HUES48 (cell line): ENCODE measurements around the gene STAMBPL1.

Experiments
- H3K27ac ChIP-seq: one replicate; pipeline ENCODE4 v1.7.0; 2013; ENCODE audit warnings: low read depth, low read length, inconsistent platforms
- H3K27me3 ChIP-seq: 2 replicates; pipeline ENCODE4 v1.6.1; 2013; ENCODE audit warnings: mild to moderate bottlenecking, low read length; ENCODE audit not compliant: control insufficient read depth, insufficient read depth
- H3K36me3 ChIP-seq: 2 replicates; pipeline ENCODE4 v1.6.1; 2013; ENCODE audit warnings: low read length; ENCODE audit not compliant: control insufficient read depth, insufficient read depth
- H3K4me1 ChIP-seq: 2 replicates; pipeline ENCODE4 v1.6.1; 2013; ENCODE audit warnings: mild to moderate bottlenecking, low read length; ENCODE audit not compliant: control insufficient read depth, insufficient read depth
- H3K4me3 ChIP-seq: 2 replicates; pipeline ENCODE4 v1.5.1; 2013; ENCODE audit warnings: mild to moderate bottlenecking, low read depth, low read length
- H3K9ac ChIP-seq: 2 replicates; pipeline ENCODE4 v1.6.1; 2013; ENCODE audit warnings: mild to moderate bottlenecking, low read depth, low read length, moderate library complexity
- H3K9me3 ChIP-seq: 2 replicates; pipeline ENCODE4 v1.6.1; 2013; ENCODE audit warnings: low read length; ENCODE audit not compliant: control insufficient read depth, insufficient read depth

The STAMBPL1 gene

DNA sequence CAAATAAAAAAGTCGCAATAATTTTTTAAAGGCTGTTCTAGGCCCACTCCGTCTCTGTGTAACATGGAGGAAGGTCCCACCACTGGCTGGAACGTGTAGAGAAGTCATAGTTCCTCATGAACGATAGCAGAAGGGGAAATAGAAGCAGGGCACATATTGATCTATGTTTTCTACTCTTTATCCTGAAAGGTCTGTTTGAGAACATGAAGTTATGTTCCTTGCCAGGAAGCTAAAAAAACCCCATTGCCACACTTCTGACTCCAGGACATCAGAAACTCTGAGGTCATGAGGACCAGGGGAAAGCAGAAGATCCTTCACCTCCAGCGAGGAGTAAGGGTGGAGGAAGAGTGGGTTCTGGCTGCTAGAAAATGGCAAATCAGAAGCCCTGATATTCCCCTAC is 39.2 kb upstream of the STAMBPL1 start:
- H3K27ac ChIP-seq: no peak overlapping the region
- no peak overlapping the region for H3K9ac ChIP-seq

DNA sequence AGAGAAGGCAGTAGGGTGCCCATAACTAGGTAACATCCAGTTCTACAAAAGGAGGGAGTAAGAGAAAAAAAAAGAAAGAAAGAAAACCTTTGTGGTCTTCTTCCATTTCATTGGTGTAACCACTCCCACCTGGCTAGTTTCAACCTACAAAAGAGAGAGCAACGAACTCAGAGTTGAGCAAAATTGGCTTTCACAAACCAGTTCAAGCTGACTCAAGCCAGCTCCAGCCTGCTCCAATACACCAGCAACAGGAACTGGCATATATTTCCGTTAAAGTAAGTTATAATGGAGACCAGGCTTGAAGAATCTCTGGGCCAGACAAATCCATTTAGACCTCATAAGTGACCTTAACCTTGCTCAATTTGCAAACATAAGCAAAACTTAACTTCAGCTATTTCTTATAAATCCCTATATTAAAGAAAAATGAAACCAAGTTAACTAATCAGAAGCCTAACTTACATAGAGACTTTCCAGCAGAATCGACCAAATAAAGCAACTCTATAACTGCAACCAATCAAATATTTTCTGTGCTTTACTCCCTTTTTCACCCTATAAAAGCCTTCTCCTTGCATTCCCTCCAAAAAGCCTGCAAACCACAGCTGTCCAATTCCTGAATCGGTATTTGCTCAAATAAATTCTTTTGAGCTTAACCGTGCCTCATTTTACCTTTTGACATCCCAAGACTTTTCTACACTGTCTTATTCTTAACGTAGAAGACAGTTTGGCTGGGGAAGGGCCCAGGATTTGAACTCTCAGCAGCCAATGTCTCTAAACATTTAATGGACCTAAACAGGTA is 38.5 kb upstream of the STAMBPL1 start:
- Histone ChIP-seq H3K4me3 (no peak overlapping the region), H3K9ac (no peak overlapping the region), H3K9me3 (no peaks in the 10 kb centered on the region), H3K27ac (no peak overlapping the region), H3K4me1 (peaks cover 6% of the 10 kb centered on the region), H3K36me3 (no peaks in the 10 kb centered on the region), H3K27me3 (no peaks in the 10 kb centered on the region)

More for the DNA sequence above, 39.2 kb upstream of the STAMBPL1 start:
- Histone ChIP-seq H3K4me1 (no peaks in the 10 kb centered on the region), H3K9me3 (no peaks in the 10 kb centered on the region), H3K36me3 (no peaks in the 10 kb centered on the region), H3K27me3 (no peaks in the 10 kb centered on the region), H3K4me3 (no peak overlapping the region)

DNA sequence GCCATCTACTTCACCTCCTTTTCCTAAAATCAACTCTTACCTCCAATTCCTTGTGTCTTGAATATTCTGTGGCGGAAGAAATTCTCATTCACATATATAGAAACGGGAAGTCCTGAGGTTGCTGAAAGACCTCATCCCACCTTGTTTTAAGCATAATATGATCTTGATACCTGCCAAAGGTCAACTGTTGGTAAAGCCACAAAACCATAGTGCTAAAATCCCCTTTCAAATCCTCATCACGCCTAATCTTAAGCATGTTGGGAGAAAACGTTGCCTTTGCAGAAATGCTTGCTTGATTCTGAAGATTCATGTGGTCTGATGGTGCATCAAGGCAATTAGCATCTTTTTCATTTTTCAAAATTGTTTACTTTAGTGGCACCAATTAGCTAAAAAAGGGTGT is 36.9 kb upstream of the STAMBPL1 start:
- H3K36me3 ChIP-seq: no peaks in the 10 kb centered on the region
- H3K4me1 ChIP-seq: peaks cover 11% of the 10 kb centered on the region
- H3K4me3 ChIP-seq: no peak overlapping the region
- no peaks in the 10 kb centered on the region for H3K9me3 ChIP-seq
- H3K9ac ChIP-seq: no peak overlapping the region
- no peaks in the 10 kb centered on the region for H3K27me3 ChIP-seq
- H3K27ac ChIP-seq: no peak overlapping the region

DNA sequence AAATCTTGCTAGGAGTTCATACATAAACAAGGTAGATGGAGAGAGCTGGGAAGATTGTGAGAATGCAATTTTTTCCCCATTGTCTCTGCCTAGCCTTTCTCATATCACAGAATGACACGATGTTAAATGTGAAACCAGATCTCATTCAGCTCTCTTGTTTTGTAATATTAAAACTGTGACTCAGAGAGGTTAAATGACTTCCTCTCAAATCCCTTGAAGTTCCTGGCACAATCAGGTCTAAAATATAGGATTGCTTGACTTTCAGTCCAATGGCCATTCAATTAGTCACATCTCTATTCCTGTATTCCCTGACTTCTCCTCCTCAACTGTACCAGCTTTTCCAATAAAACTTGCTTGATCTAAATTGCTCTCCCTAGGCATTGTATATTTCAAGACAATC is 31.5 kb upstream of the STAMBPL1 start:
- Histone ChIP-seq H3K9ac (no peak overlapping the region), H3K27ac (no peak overlapping the region), H3K4me1 (peaks cover 26% of the 10 kb centered on the region), H3K9me3 (no peaks in the 10 kb centered on the region), H3K4me3 (no peak overlapping the region), H3K27me3 (no peaks in the 10 kb centered on the region), H3K36me3 (no peaks in the 10 kb centered on the region)

DNA sequence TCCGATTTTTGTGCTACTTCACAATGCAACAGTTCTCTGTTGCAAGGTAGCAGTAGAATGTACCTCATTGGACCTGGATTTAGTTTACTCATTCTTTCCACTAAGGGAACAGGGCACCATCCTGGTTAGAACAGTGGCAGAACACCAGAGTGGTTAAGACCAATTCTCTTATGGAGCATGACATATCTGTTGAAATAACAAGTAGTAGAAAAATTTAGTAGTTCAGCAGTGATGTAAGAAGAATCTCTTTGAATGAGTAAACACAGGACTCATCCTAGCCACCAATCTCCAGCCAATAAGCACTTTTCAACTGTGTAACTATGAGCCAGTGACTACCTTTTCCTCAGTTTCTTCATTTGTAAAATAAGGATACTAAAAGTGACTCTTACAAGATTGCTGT is 30.8 kb upstream of the STAMBPL1 start:
- no peaks in the 10 kb centered on the region for H3K27me3 ChIP-seq
- no peak overlapping the region for H3K9ac ChIP-seq
- peaks cover 30% of the 10 kb centered on the region for H3K4me1 ChIP-seq
- H3K9me3 ChIP-seq: no peaks in the 10 kb centered on the region
- no peak overlapping the region for H3K27ac ChIP-seq
- no peaks in the 10 kb centered on the region for H3K36me3 ChIP-seq
- H3K4me3 ChIP-seq: no peak overlapping the region

DNA sequence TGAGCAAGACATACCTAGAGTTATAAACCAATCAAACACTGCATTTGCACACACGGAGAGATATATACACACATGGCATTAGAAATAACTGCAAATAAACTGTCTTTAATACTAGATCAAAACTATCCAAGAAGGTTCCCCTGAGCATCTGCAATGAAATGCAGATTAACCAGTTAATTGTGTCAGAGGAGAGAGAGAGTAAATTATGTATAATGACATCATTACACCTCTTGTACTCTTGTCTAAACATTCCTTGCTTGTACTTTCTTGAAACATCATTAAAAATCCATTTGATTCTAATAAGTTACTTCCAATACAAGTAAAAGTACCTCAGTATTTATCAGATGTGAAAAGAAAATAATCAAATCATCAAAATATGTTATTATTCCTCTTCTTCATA is 29.3 kb upstream of the STAMBPL1 start:
- H3K27ac ChIP-seq: no peak overlapping the region
- H3K36me3 ChIP-seq: no peaks in the 10 kb centered on the region
- no peak overlapping the region for H3K4me3 ChIP-seq
- no peak overlapping the region for H3K9ac ChIP-seq
- no peaks in the 10 kb centered on the region for H3K27me3 ChIP-seq
- peaks cover 30% of the 10 kb centered on the region for H3K4me1 ChIP-seq
- no peaks in the 10 kb centered on the region for H3K9me3 ChIP-seq

DNA sequence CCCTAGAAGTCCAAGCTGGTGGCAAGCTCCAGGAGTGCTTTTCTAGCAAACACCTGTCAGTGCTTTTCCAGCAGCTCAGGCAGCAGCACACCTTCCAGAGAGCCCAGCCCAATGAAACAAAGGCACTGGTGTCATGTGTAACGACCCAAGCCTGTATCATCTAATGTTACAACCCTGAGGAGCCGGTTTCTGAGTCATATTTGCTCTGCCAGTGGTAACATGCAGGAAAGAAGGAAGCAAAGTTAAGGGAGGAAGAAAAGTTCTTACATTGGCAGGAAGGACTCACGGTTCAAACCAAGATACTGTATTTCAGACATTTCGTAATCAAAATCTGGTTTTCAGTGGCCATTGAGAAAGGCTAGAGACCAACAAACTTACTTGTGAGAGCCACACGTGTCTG is 28.3 kb upstream of the STAMBPL1 start, which contains the start of gene ANKRD22:
ANKRD22 (minus strand) TSS at position 139 of the 400 bp plus-strand sequence. CDS start 237 bp downstream, outside the sequence.
- Histone ChIP-seq H3K4me1 (peaks cover 22% of the 10 kb centered on the region), H3K4me3 (no peak within 1 kb of the TSS), H3K9me3 (no peaks in the 10 kb centered on the region), H3K9ac (no peak within 1 kb of the TSS), H3K27me3 (no peaks in the 10 kb centered on the region), H3K27ac (peak within 1 kb of the TSS; percentile 5), H3K36me3 (no peaks in the 10 kb centered on the region)

DNA sequence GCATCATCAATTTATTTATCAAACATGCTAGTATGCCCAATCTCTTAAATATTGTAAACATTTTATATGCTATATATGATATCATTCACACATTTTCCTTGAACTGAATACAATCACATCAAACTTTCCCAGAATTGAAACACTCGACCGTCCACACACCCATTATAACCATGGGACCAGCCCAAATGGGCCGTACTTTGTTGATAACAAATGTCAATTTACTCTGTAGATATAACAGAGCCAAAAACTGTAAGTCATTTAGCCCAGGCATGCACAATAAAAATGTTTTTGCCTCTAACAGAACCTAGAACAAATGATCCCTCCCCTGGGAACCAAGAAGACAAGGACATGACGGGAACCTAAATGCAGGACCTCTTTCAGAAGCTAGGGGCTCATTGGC is 27.7 kb upstream of the STAMBPL1 start:
- Histone ChIP-seq H3K9me3 (no peaks in the 10 kb centered on the region), H3K4me1 (peaks cover 19% of the 10 kb centered on the region), H3K27ac (no peak overlapping the region), H3K9ac (no peak overlapping the region), H3K4me3 (no peak overlapping the region), H3K36me3 (no peaks in the 10 kb centered on the region), H3K27me3 (no peaks in the 10 kb centered on the region)

- Histone ChIP-seq H3K36me3 (no peaks in the 10 kb centered on the region), H3K27me3 (no peaks in the 10 kb centered on the region), H3K9me3 (no peaks in the 10 kb centered on the region), H3K4me3 (no peak overlapping the region), H3K9ac (no peak overlapping the region), H3K4me1 (peaks cover 19% of the 10 kb centered on the region), H3K27ac (no peak overlapping the region)
These were observed 26.7 kb upstream of the STAMBPL1 start for GRCh38 chr10:88853155-88853881.

DNA sequence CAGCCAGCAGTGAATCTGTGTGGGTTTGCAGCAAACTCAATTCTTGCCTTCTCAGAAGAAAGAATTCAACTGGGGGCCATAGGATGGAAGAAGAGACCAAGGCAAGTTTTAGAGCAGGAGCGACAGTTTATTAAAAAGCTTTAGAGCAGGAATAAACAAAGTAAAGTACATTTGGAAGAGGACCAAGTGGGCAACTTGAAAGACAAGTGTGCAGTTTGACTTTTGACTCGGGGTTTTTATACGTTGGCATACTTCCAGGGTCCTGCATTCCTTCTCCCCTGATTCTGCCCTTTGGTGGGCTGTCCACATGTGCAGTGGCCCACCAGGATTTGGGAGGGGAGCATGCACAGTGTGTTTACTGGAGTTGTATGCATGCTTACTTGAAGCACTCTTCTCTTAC is 25.4 kb upstream of the STAMBPL1 start:
- H3K9ac ChIP-seq: no peak overlapping the region
- no peaks in the 10 kb centered on the region for H3K36me3 ChIP-seq
- H3K27me3 ChIP-seq: no peaks in the 10 kb centered on the region
- peaks cover 19% of the 10 kb centered on the region for H3K4me1 ChIP-seq
- H3K27ac ChIP-seq: no peak overlapping the region
- no peaks in the 10 kb centered on the region for H3K9me3 ChIP-seq
- no peak overlapping the region for H3K4me3 ChIP-seq

GRCh38 chr10:88857831-88858230 is 22.2 kb upstream of the STAMBPL1 start:
- Histone ChIP-seq H3K9ac (no peak overlapping the region), H3K9me3 (no peaks in the 10 kb centered on the region), H3K36me3 (no peaks in the 10 kb centered on the region), H3K4me1 (peaks cover 6% of the 10 kb centered on the region; the same call in 1 of the 2 replicates), H3K27me3 (no peaks in the 10 kb centered on the region), H3K27ac (no peak overlapping the region), H3K4me3 (no peak overlapping the region)
